H1 (cell line): Measurements from ENCODE around the gene LTB4R. TPM values are rescaled to one million over a fixed set of nuclear protein-coding genes. Genes with fewer than 3 reads are reported as not detected.

Experiments
- CEBPB ChIP-seq: IDR thresholded peaks from 2 replicates; pipeline ENCODE4 v1.6.1; 2012; ENCODE audit warnings: low read depth, low read length
- CHD2 ChIP-seq: IDR thresholded peaks from 2 replicates; pipeline ENCODE4 v1.6.1; 2012; ENCODE audit warnings: low read length, improper control_type of control experiment
- EP300 ChIP-seq, 2 experiments: IDR thresholded peaks; 1 replicate in 1 of 2; 2 replicates in 1 of 2; pipeline ENCODE4 v1.6.1; 2011 to 2012; ENCODE audit warnings: low read depth in 2 of 2, low read length in 2 of 2, mild to moderate bottlenecking in 2 of 2, borderline replicate concordance in 1 of 2, inconsistent platforms in 1 of 2, moderate library complexity in 1 of 2
- FOSL1 ChIP-seq: IDR thresholded peaks from 2 replicates; pipeline ENCODE4 v1.6.1; 2011; ENCODE audit warnings: mild to moderate bottlenecking, low read depth, low read length, moderate library complexity; ENCODE audit not compliant: insufficient read depth
- HDAC6 ChIP-seq: IDR thresholded peaks from one replicate; pipeline ENCODE4 v1.7.1; 2012; ENCODE audit warnings: low read depth, mild to moderate bottlenecking, inconsistent platforms, low read length, moderate library complexity
- KDM4A ChIP-seq: IDR thresholded peaks from one replicate; pipeline ENCODE4 v1.7.1; 2012; ENCODE audit warnings: low read depth, mild to moderate bottlenecking, moderate library complexity, low read length, inconsistent platforms; ENCODE audit not compliant: severe bottlenecking
- RAD21 ChIP-seq, 2 experiments: IDR thresholded peaks in 1 of 2; conservative IDR thresholded peaks in 1 of 2; 2 replicates each; pipeline ENCODE4 v1.6.1; 2011; ENCODE audit warnings: low read depth in 2 of 2, low read length in 2 of 2, improper control_type of control experiment in 1 of 2, inconsistent platforms in 1 of 2, mild to moderate bottlenecking in 1 of 2, moderate library complexity in 1 of 2
- SUZ12 ChIP-seq: fragments of 200-600 bp; sonication (generic); IDR thresholded peaks from 2 replicates; pipeline ENCODE4 v1.6.1; 2012; ENCODE audit warnings: mild to moderate bottlenecking, inconsistent platforms, low read length, moderate library complexity, mixed read lengths
- polyA plus RNA-seq, 7 experiments: library from polyadenylated mRNA; depleted of rRNA in 3 of 7; stranded (reverse) in 5 of 7; unstranded in 2 of 7; fragments of >200 nt in 5 of 7; fragments of 200-250 nt in 2 of 7; gene quantifications; 1 replicate in 5 of 7; 2 replicates in 1 of 7; 4 replicates in 1 of 7; pipeline versions ENCODE4 v1.2.1 to v1.2.3, GENCODE V29; 2011 to 2013; ENCODE audit warnings: missing spikeins in 2 of 7, mixed read lengths in 2 of 7
- total RNA-seq: library from RNA; stranded (reverse); fragmentation: NEBNext Ultra II Directional; extraction: Animal tissue kit (Norgen Biotek cat#: 25700); gene quantifications from 2 replicates; pipeline ENCODE4 v1.2.1, GENCODE V29; 2021
- TF ChIP-seq, protein P1 (sequence below): IDR thresholded peaks from 2 replicates; pipeline ENCODE4 v1.6.1; 2012; ENCODE audit warnings: inconsistent platforms
- TF ChIP-seq, protein P2 (sequence below): IDR thresholded peaks from 2 replicates; pipeline ENCODE4 v1.6.1; 2012; ENCODE audit warnings: inconsistent platforms

The LTB4R gene
- total and polyA plus RNA-seq, 2 of the 8 experiments (the other 6 are each of a cell fraction or from before 2014, with no cell fraction given), result 4.1 to 6.7 TPM

DNA sequence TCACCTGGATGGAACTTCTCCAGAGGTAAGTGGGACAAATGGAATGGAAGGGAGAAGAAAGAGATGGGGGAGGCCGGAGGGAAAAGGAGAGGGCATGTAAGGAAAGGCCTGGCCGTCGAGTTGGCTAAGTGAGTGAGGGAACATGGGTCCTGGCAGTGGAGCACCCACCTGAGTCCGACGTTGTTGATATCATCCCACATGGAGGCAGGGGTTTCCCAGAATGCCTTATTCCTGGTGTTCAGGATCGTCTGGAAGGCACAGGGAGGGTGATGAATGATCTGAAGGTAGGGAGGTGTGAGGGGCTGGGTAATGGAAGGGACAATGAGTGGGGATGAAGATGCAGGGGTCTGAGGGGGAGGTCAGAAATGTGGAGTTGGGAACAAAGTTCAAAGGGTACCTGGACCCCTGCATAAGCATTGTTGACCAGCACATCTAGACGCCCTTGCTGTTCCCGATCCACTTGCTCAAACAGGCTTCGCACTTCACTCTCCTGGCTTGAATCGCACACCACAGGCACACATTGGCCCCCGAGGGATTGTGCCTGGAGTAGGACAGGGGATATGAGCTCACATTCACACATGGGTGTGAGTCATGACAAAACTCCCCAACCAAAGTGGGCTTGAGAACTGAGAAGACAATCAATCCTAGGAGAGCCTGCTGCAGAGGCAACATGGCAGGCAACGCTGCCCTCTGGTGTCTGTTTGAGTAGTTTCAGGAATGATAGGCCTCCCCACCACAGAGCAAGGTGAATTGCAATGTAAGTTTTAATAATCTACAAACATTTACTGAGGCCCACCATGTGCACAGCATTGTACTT, 14.8 kb upstream of the LTB4R start (continued):
- TF ChIP-seq, protein P1, sequence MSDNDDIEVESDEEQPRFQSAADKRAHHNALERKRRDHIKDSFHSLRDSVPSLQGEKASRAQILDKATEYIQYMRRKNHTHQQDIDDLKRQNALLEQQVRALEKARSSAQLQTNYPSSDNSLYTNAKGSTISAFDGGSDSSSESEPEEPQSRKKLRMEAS, result no peak
- TF ChIP-seq, protein P2, sequence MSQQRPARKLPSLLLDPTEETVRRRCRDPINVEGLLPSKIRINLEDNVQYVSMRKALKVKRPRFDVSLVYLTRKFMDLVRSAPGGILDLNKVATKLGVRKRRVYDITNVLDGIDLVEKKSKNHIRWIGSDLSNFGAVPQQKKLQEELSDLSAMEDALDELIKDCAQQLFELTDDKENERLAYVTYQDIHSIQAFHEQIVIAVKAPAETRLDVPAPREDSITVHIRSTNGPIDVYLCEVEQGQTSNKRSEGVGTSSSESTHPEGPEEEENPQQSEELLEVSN, result no peak
- TF ChIP-seq KDM4A (no peak), CHD2 (0 out of 2 replicates have a peak, but pooled peaks have one; percentile 11), EP300 (IDR thresholded peaks at IDR 0.05; ENCODE audit: borderline replicate concordance in 1 of 2, low read depth in 2 of 2, low read length in 2 of 2) (no peak), HDAC6 (no peak), CEBPB (no peak), SUZ12 (no peak), FOSL1 (no peak), RAD21 (IDR thresholded peaks at IDR 0.05 in 1 of 2, conservative IDR thresholded peaks at IDR 0.05 in 1 of 2; ENCODE audit: low read depth in 2 of 2, low read length in 2 of 2) (peak; percentile 86 to 87)
